ENCODE measurements around the gene MRPS15.

Gene MRPS15

GRCh38 chr1:36456391-36456928 is 7.7 kb downstream of the MRPS15 start:
- no peak for DNase-seq

- no peak for DNase-seq
Observed at GRCh38 chr1:36455386-36455785, 8.8 kb downstream of the MRPS15 start.

- DNase-seq: no peak
Observed at GRCh38 chr1:36453600-36454388, 10.4 kb downstream of the MRPS15 start.

GRCh38 chr1:36453051-36453450 is 11.1 kb downstream of the MRPS15 start:
- no peak for DNase-seq

- DNase-seq: no peak
Observed at GRCh38 chr1:36450919-36451305, 13.3 kb downstream of the MRPS15 start.

- peak; percentile 88 for DNase-seq
Observed at GRCh38 chr1:36450270-36450918, 13.8 kb downstream of the MRPS15 start, which contains the start of gene OSCP1. Gene OSCP1, minus strand, starts transcription at chr1:36450451. Its CDS starts 82 bp downstream, at chr1:36450369.

GRCh38 chr1:36448530-36449056 is 15.6 kb downstream of the MRPS15 start:
- no peak for DNase-seq

- DNase-seq: no peak
Observed at GRCh38 chr1:36447450-36447849, 16.7 kb downstream of the MRPS15 start.

GRCh38 chr1:36446746-36447145 is 17.4 kb downstream of the MRPS15 start:
- DNase-seq: no peak

- DNase-seq: no peak
Observed at GRCh38 chr1:36446271-36446670, 17.9 kb downstream of the MRPS15 start.

- no peak for DNase-seq
Observed at GRCh38 chr1:36443297-36443696, 20.9 kb downstream of the MRPS15 start.

GRCh38 chr1:36442337-36442736 is 21.8 kb downstream of the MRPS15 start:
- no peak for DNase-seq

- no peak for DNase-seq
Observed at GRCh38 chr1:36440646-36441045, 23.5 kb downstream of the MRPS15 start.

GRCh38 chr1:36440044-36440443 is 24.1 kb downstream of the MRPS15 start:
- no peak for DNase-seq

- no peak for DNase-seq
Observed at GRCh38 chr1:36438715-36439114, 25.5 kb downstream of the MRPS15 start.

GRCh38 chr1:36436821-36437220 is 27.4 kb downstream of the MRPS15 start:
- DNase-seq: no peak

- no peak for DNase-seq
Observed at GRCh38 chr1:36433102-36433501, 31.1 kb downstream of the MRPS15 start.

GRCh38 chr1:36432616-36433015 is 31.6 kb downstream of the MRPS15 start:
- no peak for DNase-seq

- DNase-seq: no peak
Observed at GRCh38 chr1:36425791-36426190, 38.4 kb downstream of the MRPS15 start.

GRCh38 chr1:36421649-36422048 is 42.5 kb downstream of the MRPS15 start:
- no peak for DNase-seq

- DNase-seq: peak; percentile 96
Observed at GRCh38 chr1:36420836-36421317, 43.3 kb downstream of the MRPS15 start.

GRCh38 chr1:36420409-36420808 is 43.8 kb downstream of the MRPS15 start:
- DNase-seq: no peak

GRCh38 chr1:36419569-36419968 is 44.6 kb downstream of the MRPS15 start:
- no peak for DNase-seq

- DNase-seq: no peak
Observed at GRCh38 chr1:36419140-36419539, 45.0 kb downstream of the MRPS15 start.

All from activated CD4-positive, CD25-positive, alpha-beta regulatory T cell treated with anti-CD3 and anti-CD28 coated beads, Interleukin-2, amount 50 U/mL, for 72 hours (primary cell).